ENCODE results near the gene SUPV3L1.
A peak's percentile ranks its signal among the peaks of the same experiment; 100 is the strongest.
"Not testable (repeated sequence)": the region's sequence is repeated elsewhere in the genome, so short reads cannot be mapped to it uniquely, and the experiment has no call there.

SUPV3L1 gene

GRCh38 chr10:69179743-69180524 lies at the start of gene SUPV3L1:
Gene SUPV3L1, plus strand, starts transcription at chr10:69180234. Its CDS starts 58 bp downstream, at chr10:69180292.
- DNase-seq, result peak; percentile 94

- DNase-seq, result no peak
Observed at GRCh38 chr10:69130251-69130650, 49.8 kb upstream of the SUPV3L1 start.

GRCh38 chr10:69139961-69140360 lies 40.1 kb upstream of the SUPV3L1 start:
- no peak for DNase-seq

GRCh38 chr10:69141304-69141703 lies 38.7 kb upstream of the SUPV3L1 start:
- DNase-seq, result no peak

- not testable (repeated sequence) for DNase-seq
Observed at GRCh38 chr10:69142074-69142473, 38.0 kb upstream of the SUPV3L1 start.

GRCh38 chr10:69142983-69143382 lies 37.1 kb upstream of the SUPV3L1 start:
- DNase-seq, result no peak

GRCh38 chr10:69145329-69145728 lies 34.7 kb upstream of the SUPV3L1 start:
- no peak for DNase-seq

GRCh38 chr10:69145864-69146263 lies 34.2 kb upstream of the SUPV3L1 start:
- no peak for DNase-seq

GRCh38 chr10:69146759-69147158 lies 33.3 kb upstream of the SUPV3L1 start:
- DNase-seq, result no peak

- no peak for DNase-seq
Observed at GRCh38 chr10:69151984-69152383, 28.1 kb upstream of the SUPV3L1 start.

- no peak for DNase-seq
Observed at GRCh38 chr10:69153227-69153626, 26.8 kb upstream of the SUPV3L1 start.

GRCh38 chr10:69160809-69161241 lies 19.2 kb upstream of the SUPV3L1 start:
- no peak for DNase-seq

- no peak for DNase-seq
Observed at GRCh38 chr10:69168493-69168892, 11.5 kb upstream of the SUPV3L1 start.

GRCh38 chr10:69172241-69172982 lies 7.6 kb upstream of the SUPV3L1 start:
- DNase-seq, result no peak

GRCh38 chr10:69175326-69175725 lies 4.7 kb upstream of the SUPV3L1 start:
- DNase-seq, result not testable (repeated sequence)

- no peak for DNase-seq
Observed at GRCh38 chr10:69176823-69177222, 3.2 kb upstream of the SUPV3L1 start.

GRCh38 chr10:69179089-69179742 lies 818 bp upstream of the SUPV3L1 start:
- DNase-seq, result peak; percentile 29

- DNase-seq, result no peak
Observed at GRCh38 chr10:69180525-69181204, 631 bp downstream of the SUPV3L1 start.

- no peak for DNase-seq
Observed at GRCh38 chr10:69181433-69181832, 1.4 kb downstream of the SUPV3L1 start.

- no peak for DNase-seq
Observed at GRCh38 chr10:69182005-69182404, 2.0 kb downstream of the SUPV3L1 start.

- no peak for DNase-seq
Observed at GRCh38 chr10:69186524-69186923, 6.5 kb downstream of the SUPV3L1 start.

GRCh38 chr10:69201045-69201444 lies 21.0 kb downstream of the SUPV3L1 start:
- DNase-seq, result no peak

GRCh38 chr10:69202332-69202731 lies 22.3 kb downstream of the SUPV3L1 start:
- no peak for DNase-seq

Measured in NCI-H510A (cell line).